Stimulated activated CD4-positive, alpha-beta T cell treated with anti-CD3 and anti-CD28 coated beads, Interleukin-2, amount 100 ng/mL, for 4 hours (primary cell): ENCODE measurements around the gene TUBB2B.

Source experiments
- DNase-seq: peaks from one replicate; pipeline ENCODE4 v3.0.0-alpha.2; 2020; ENCODE audit warnings: low read depth

Gene TUBB2B

GRCh38 chr6:3227363-3228045 lies at the start of gene TUBB2B:
Gene TUBB2B, minus strand, starts transcription at chr6:3227653. Its CDS starts 110 bp downstream, at chr6:3227543.
- no peak for DNase-seq

GRCh38 chr6:3277251-3277650 lies 49.8 kb upstream of the TUBB2B start:
- no peak for DNase-seq

- DNase-seq, result no peak
Observed at GRCh38 chr6:3276174-3277167, 49.0 kb upstream of the TUBB2B start.

GRCh38 chr6:3273707-3274521 lies 46.5 kb upstream of the TUBB2B start:
- no peak for DNase-seq

DNA sequence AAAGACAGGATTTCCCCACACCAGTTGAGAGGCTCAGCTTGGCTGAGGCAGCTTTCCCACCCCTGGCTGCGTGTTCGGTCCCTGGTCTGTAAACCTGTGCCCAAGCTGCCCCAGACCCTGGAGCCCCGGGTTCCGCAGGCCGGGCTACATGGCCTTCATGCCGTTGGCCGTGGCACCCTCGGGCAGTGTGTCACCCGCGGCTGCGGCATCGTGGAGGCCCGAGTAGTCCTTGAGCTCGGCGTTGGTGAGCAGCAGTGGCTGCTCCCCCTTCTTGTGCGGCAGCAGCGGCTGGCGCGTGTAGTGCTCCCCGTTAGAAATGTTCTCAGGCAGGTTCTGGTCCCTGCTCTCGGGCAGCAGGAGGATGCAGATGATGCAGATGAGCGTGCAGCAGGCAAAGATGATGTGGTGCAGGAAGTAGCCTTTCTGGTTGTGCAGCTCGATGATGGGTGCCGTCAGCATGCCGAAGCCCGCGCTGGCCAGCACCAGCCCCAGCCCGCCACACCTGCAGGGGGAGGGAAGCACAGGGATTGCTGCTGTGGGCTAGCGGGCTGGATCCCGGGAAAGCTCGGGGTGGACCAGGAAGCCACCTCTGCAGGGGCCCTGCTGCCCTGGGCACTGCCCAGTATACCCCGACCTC lies 45.6 kb upstream of the TUBB2B start:
- DNase-seq, result no peak

DNA sequence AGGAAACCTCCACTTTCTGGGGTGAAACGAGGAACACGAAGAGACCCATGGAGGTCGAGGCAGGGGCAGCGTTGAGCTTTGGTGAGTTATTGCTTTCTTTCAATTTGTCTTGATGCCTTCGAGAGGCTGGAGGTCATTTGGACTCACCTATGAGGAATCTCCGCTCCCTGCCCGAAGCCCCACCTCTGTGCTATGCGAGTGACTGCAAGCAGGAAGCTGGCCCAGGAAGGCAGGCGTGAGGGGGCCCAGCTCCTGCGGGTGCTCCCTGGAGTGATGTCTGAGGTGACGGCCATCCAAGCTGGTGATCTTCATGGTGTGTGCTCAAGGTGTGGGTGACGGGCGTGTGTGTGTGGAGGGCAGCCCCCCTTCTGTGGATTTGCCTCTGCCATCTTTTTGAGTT lies 44.3 kb upstream of the TUBB2B start:
- no peak for DNase-seq

DNA sequence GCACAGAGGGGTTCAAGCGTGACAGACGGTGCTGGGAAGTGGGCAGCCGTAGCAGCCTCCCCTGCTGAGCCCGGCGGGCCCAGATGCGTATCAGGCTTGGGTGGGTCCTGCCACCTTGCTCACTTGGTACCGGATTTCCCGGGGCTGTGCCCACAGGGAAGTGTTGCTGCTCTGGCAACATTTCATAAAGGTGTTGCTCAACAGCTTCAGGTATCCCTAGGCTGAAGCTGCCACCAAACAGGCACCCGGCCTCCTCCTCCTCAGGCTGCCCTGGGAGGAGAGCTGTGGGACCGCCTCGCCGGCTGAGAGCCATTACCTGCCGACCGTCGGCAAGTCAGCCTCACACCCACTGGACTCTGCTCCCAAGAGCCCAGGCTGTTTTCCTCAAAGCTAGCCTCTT lies 42.8 kb upstream of the TUBB2B start:
- no peak for DNase-seq

DNA sequence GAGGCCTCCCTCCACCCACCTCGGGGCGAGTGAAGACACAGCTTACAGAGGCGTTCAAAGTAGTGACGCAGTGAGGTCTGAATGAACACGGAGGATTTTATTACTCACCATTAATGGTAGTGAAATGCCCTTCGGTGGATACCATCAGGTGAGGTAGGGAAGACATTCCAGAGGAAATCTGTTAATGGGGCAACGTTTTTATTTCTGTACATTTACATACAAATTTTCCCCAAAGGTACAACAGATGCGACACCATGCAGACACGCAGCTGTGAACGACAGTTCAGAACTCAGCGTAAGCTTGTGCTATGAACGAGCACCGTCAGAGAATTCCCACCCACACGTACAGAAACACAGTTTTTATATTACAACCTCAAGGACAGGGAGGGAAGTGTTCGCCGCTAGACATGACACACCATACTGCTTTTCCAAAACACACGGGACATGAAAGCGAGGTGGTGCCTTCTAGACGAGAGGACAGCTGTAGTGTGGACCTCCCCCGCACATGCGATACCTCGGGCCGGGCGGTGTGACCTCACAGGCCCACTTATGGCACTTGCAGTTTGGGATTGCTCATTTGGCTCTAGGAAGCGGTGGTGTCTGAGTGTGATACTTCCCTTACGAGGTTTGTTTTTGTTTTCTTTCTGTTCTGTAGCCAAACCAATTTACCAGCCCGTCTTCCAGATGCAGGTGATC lies 42.0 kb upstream of the TUBB2B start:
- DNase-seq, result no peak

- DNase-seq, result no peak
Observed at GRCh38 chr6:3268680-3269079, 41.2 kb upstream of the TUBB2B start.

GRCh38 chr6:3267162-3267561 lies 39.7 kb upstream of the TUBB2B start:
- DNase-seq, result no peak

- DNase-seq, result no peak
Observed at GRCh38 chr6:3266170-3266569, 38.7 kb upstream of the TUBB2B start.

DNA sequence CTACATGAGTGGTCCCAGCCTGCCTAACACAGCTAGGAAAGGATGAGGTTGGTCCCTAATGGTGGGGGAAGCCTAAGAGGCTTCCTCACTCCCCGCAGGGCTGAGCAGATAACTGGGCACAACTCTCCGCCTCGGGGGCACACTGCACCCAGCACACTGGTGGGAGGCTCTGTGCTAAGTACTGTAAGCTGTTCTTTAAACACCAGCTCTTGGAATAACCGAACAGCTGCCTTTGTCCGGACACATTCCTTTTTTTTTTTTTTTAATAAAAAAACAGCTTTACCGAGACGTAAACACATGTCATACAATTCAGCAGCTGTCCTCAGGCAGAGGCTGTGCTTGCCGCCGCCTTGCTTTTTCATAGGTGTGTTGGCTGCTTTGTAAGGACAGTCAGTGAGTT lies 38.2 kb upstream of the TUBB2B start:
- no peak for DNase-seq

DNA sequence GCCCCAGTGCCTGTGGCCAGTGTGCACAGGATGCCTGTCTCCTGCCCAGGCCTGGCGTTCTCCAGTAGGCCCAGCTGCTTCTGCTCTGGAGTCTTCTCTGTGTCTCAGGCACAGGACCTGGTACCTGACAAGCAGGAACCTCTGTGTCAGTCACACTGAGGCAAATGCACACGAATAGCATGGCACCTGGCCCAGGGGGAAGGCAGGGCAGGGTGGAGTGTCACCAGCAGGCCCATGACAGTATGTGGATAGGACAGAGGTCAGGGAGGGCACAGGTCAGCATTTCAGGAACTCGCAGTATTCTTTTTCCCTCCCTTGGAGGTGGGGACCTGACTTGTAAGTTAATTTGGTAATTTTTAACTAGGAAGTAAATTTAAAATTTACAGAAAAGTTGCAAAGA lies 36.9 kb upstream of the TUBB2B start:
- no peak for DNase-seq

GRCh38 chr6:3263096-3263495 lies 35.6 kb upstream of the TUBB2B start:
- DNase-seq, result no peak

DNA sequence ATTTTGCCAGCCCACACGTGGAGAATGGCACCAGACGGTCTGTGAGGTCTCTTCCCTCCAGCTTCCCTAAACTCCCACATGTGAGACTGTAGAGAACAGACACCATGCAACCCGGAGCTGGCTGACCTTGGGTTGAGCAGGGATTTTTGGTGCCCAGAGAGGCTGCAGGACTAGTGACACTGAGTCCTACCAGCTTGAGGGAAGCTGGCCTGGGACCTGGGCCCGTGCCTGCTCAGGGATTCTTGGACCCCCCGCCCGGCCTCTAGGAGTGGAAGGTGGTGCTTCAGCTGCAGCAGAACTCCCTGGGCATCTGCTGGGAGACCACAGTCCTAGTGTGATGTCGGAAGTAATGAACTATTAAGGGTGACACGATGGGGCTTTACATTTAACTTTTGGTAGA lies 34.5 kb upstream of the TUBB2B start:
- no peak for DNase-seq

DNA sequence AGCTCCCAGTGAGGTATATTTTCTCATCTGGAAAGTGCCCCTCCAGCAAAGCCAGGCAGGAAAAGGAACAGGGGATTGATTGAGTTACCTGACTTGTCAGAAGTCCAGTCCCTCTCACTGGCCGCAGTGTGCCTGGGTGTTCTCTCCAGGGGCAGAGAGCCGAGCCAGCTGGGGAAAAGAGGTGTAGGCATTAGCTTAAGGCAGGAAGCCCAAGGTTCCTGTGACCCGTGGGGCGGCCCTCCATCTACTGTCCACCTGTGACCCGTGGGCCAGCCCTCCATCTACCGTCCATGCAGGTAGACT lies 34.0 kb upstream of the TUBB2B start:
- no peak for DNase-seq

- no peak for DNase-seq
Observed at GRCh38 chr6:3260772-3261517, 33.5 kb upstream of the TUBB2B start.

- DNase-seq, result no peak
Observed at GRCh38 chr6:3260296-3260695, 32.8 kb upstream of the TUBB2B start.

GRCh38 chr6:3259491-3259958 lies 32.1 kb upstream of the TUBB2B start:
- DNase-seq, result peak; percentile 14

- DNase-seq, result peak; percentile 91
Observed at GRCh38 chr6:3258720-3259490, 31.5 kb upstream of the TUBB2B start, which contains the start of gene PSMG4. Gene PSMG4, plus strand, starts transcription at chr6:3258947. Its CDS starts 76 bp downstream, at chr6:3259023.
